NCI-H1092 treated with DMSO at 0.1 percent for 48 hours (cell line): ENCODE data around the gene RGPD4.
A peak's percentile ranks its signal among the peaks of the same experiment; 100 is the strongest.

Source experiments
- DNase-seq: peaks from one replicate; lab custom pipeline; 2025; lab: John Stamatoyannopoulos, UW

The RGPD4 gene

DNA sequence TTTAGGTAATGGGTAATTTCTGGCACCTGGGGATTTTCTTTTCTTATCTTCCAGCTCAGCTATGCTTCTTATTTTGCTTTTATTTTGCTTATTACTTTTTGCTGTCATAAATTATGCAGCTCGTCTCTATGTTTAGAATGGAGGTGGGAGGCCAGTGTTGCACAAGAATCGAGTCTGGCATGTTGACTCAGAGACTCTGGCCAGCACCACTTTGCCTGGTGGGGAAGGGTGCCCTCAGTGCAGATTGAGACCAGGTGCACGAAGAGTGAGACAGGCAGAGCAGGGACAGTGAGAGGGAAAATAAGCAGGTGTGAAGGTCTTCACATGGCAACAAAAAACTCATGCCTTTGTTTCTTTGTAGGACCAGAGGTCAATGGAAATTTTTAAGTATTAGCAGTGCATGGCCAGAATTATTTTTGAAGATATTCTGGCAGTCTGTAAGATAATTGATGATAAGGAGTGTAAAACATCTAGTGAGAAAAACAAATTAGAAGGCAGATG is 100.4 kb downstream of the RGPD4 start:
- DNase-seq = no peak

DNA sequence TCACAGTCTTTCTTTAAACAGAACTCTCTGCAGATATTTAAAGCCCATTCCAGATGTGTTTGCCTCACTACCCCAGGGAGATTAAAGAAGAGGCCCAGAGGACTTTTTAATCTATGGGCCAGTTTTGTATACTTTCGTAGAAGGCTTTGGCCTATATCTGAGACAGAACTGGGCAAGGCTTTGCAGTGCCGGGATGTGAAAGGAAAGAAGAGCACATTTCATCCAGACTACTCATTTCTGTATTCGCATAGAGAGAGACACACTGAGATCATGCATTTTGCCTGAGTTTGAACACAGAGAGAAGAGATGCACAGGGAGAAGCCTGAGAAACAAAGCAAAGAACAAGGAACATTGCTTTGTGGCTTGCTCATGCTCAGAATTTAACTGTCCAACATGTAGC is 104.7 kb downstream of the RGPD4 start:
- no peak for DNase-seq

DNA sequence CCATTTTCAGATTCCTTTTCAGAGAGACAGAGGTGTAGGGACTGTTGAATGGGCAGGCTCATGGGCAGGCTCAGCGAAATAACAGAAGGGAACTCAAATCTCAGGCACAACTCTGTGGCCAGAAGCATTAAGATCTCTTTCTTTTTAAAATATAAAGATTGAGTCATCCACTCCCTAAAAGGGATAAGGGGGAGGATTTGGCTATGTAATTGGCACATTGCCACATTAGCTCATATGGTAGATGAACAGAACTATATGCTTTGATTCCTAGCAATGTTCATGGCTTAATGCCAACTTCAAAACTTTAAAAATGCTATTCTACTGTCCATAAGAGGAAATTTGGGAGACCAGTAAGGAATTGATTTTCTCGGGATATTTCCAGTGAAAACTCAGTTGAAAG is 105.8 kb downstream of the RGPD4 start:
- no peak for DNase-seq

DNA sequence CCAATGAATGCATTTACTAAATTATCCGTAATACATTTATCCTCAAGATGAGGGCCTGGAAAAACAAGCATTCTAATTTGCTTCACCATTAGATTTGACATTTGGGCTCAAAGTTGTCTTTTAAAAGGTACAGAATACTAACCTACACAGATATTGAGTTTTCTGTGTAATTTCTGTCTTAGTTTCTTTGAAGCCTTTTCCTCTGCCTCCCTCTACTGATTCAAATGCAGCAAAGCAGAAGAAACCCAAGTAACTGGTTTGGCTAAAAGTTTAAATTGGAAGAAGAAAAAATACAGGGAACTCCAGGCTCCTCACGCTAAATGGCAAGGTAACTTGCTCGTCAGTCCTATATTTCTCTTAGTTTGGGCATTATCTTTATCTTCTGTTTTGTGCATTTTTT is 106.3 kb downstream of the RGPD4 start:
- peak; percentile 8 for DNase-seq

DNA sequence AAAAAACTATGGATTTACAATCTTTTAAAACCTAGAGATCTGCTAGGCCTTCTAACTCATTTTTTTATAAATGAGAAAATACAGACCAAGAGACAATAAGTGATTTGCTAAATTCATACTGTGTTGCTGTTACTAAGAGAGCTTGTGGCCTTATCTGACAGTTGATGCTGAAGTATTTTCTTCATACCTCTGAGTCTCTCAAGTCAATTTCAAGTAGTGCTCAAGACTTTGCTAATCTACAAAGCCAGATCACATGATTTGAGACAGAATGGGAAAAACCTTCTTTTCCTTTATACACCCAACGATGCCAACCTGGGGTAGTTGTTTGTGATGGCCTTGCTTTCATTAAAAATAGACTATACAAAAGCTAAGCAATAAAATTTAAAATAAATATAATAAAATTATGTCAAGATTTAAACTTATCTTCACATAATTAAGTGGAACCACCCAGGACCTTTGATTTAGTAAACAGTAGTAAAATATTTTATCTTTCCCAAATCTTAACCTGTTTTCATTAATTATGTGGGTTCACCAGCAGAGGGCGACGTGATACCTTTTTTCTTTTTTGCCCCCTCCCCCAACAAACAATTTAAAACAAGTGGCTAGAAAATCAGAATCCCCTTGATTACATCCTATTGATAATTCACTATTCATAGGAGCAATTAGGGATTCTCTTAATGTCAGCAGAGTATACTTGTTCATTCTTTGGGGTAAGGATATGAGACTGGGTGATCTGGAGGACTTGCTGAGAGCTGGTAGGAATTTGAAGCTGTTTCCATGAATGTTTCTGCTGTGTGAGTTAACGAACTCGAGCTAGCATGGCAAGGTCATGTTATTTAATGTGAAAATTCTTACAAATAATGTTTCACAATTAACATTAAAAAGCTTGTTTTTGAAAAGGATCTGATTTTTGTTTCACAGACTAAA is 110.0 kb downstream of the RGPD4 start:
- DNase-seq = peak; percentile 6
